Measurements from ENCODE around the gene DPYSL3. TPM values are rescaled to one million over a fixed set of nuclear protein-coding genes. Genes with fewer than 3 reads are reported as not detected.

Gene DPYSL3
- total RNA-seq, 4 donors from 2014 or later: 27.6 to 107 (median 31.4) TPM

DNA sequence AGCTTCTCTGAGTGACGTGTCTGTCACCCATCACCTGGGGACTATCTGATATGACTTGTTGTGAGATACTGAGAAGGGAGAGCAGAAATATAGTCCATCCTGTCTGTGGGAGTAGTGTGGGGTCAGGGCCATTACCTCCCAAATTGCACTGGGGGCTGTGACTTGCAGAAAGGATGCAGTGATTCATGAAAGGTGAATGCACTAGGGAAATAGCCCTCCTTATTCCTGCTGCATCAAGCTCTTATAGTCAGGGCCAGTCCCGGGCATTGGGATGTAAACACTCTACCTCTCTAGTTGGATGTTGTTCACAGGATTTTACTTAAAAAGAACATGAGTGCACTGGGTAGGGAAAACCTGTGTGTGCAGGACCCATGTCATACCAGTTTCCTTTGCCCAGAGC lies 150.3 kb downstream of the DPYSL3 start:
- intact Hi-C loops (cut with DNase I; ENCODE audit: low total_unique reads) (no loop called here), in situ Hi-C loops (cut with MboI; ENCODE audit: low pct_ligation_motif_present in 1 of 4, low pct_unique_long_range_greater_than_20kb in 1 of 4, low sequenced_read_pairs in 3 of 4) (loop anchor here in 3 of 4 donors (25.0 kb wide), 2 partner anchors 122 to 822 kb away; partner anchors contain the start of gene STK32A (in 2 of the 3))
- Histone ChIP-seq H3K27ac (no peak overlapping the region), H3K9me3 (no peaks in the 10 kb centered on the region), H3K36me3 (no peaks in the 10 kb centered on the region), H3K27me3 (no peaks in the 10 kb centered on the region), H3K4me1 (no peaks in the 10 kb centered on the region), H3K4me3 (no peak overlapping the region)
- no peak for TF ChIP-seq POLR2A (IDR thresholded peaks at IDR 0.05)
- TF ChIP-seq POLR2AphosphoS5 (IDR thresholded peaks at IDR 0.05): no peak
- TF ChIP-seq, protein P1, sequence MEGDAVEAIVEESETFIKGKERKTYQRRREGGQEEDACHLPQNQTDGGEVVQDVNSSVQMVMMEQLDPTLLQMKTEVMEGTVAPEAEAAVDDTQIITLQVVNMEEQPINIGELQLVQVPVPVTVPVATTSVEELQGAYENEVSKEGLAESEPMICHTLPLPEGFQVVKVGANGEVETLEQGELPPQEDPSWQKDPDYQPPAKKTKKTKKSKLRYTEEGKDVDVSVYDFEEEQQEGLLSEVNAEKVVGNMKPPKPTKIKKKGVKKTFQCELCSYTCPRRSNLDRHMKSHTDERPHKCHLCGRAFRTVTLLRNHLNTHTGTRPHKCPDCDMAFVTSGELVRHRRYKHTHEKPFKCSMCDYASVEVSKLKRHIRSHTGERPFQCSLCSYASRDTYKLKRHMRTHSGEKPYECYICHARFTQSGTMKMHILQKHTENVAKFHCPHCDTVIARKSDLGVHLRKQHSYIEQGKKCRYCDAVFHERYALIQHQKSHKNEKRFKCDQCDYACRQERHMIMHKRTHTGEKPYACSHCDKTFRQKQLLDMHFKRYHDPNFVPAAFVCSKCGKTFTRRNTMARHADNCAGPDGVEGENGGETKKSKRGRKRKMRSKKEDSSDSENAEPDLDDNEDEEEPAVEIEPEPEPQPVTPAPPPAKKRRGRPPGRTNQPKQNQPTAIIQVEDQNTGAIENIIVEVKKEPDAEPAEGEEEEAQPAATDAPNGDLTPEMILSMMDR (IDR thresholded peaks at IDR 0.05): no peak
- no peak for TF ChIP-seq EP300 (IDR thresholded peaks at IDR 0.05; ENCODE audit: low read depth)
- WGBS, 2 donors (ENCODE audit: low coverage in 1 of 2): 60 to 81% methylated on average over 1 to 2 of the region's 2 CpGs
- DNase-seq: no peak

- Histone ChIP-seq H3K27ac (no peak overlapping the region), H3K9me3 (no peaks in the 10 kb centered on the region), H3K36me3 (no peaks in the 10 kb centered on the region), H3K4me3 (no peak overlapping the region), H3K4me1 (no peaks in the 10 kb centered on the region), H3K27me3 (no peaks in the 10 kb centered on the region)
- intact Hi-C loops (cut with DNase I; ENCODE audit: low total_unique reads): no loop called here
- in situ Hi-C loops (cut with MboI; ENCODE audit: low pct_ligation_motif_present in 1 of 4, low pct_unique_long_range_greater_than_20kb in 1 of 4, low sequenced_read_pairs in 3 of 4): loop anchor here in 3 of 4 donors (25.0 kb wide), 2 partner anchors 122 to 822 kb away; partner anchors contain the start of gene STK32A (in 2 of the 3)
- 75 to 87% methylated on average over 1 of the region's 1 CpG for WGBS, 2 donors (ENCODE audit: low coverage in 1 of 2)
- TF ChIP-seq, protein P1 (IDR thresholded peaks at IDR 0.05): no peak
- TF ChIP-seq EP300 (IDR thresholded peaks at IDR 0.05; ENCODE audit: low read depth) (no peak), POLR2AphosphoS5 (IDR thresholded peaks at IDR 0.05) (no peak), POLR2A (IDR thresholded peaks at IDR 0.05) (no peak)
- no peak for DNase-seq
Observed at GRCh38 chr5:147359101-147359500, 150.8 kb downstream of the DPYSL3 start.

GRCh38 chr5:147349241-147349640 lies 160.6 kb downstream of the DPYSL3 start:
- intact Hi-C loops (cut with DNase I; ENCODE audit: low total_unique reads): no loop called here
- no peak for DNase-seq
- Histone ChIP-seq H3K36me3 (no peaks in the 10 kb centered on the region), H3K4me3 (no peak overlapping the region), H3K27ac (no peak overlapping the region), H3K4me1 (no peaks in the 10 kb centered on the region), H3K9me3 (no peaks in the 10 kb centered on the region), H3K27me3 (no peaks in the 10 kb centered on the region)
- TF ChIP-seq, protein P1 (IDR thresholded peaks at IDR 0.05): no peak
- no peak for TF ChIP-seq EP300 (IDR thresholded peaks at IDR 0.05; ENCODE audit: low read depth)
- TF ChIP-seq POLR2A (IDR thresholded peaks at IDR 0.05): no peak
- no peak for TF ChIP-seq POLR2AphosphoS5 (IDR thresholded peaks at IDR 0.05)
- WGBS, 2 donors (ENCODE audit: low coverage in 1 of 2): 55% methylated on average over 2 of the region's 2 CpGs; no CpG with 5 or more reads in 1 of the 2 donors
- in situ Hi-C loops (cut with MboI; ENCODE audit: low pct_ligation_motif_present in 1 of 4, low pct_unique_long_range_greater_than_20kb in 1 of 4, low sequenced_read_pairs in 3 of 4): no loop called here

- in situ Hi-C loops (cut with MboI; ENCODE audit: low pct_ligation_motif_present in 1 of 4, low pct_unique_long_range_greater_than_20kb in 1 of 4, low sequenced_read_pairs in 3 of 4): no loop called here
- Histone ChIP-seq H3K36me3 (no peaks in the 10 kb centered on the region), H3K27me3 (no peaks in the 10 kb centered on the region), H3K4me1 (no peaks in the 10 kb centered on the region), H3K9me3 (no peaks in the 10 kb centered on the region), H3K4me3 (no peak overlapping the region), H3K27ac (no peak overlapping the region)
- intact Hi-C loops (cut with DNase I; ENCODE audit: low total_unique reads): no loop called here
- TF ChIP-seq POLR2A (IDR thresholded peaks at IDR 0.05): no peak
- TF ChIP-seq EP300 (IDR thresholded peaks at IDR 0.05; ENCODE audit: low read depth): no peak
- TF ChIP-seq, protein P1 (IDR thresholded peaks at IDR 0.05): no peak
- TF ChIP-seq POLR2AphosphoS5 (IDR thresholded peaks at IDR 0.05): no peak
- DNase-seq: no peak
- 92 to 93% methylated on average over 3 to 5 of the region's 5 CpGs for WGBS, 2 donors (ENCODE audit: low coverage in 1 of 2)
Observed at GRCh38 chr5:147348451-147348850, 161.4 kb downstream of the DPYSL3 start.

All from transverse colon (tissue), 4 donors.